PC-3 (cell line): ENCODE results near the gene ULBP2. TPM values are rescaled to one million over a fixed set of nuclear protein-coding genes. Genes with fewer than 3 reads are reported as not detected.
"Not testable (repeated sequence)": the region's sequence is repeated elsewhere in the genome, so short reads cannot be mapped to it uniquely, and the experiment has no call there.

ENCODE experiments used
- ATAC-seq: fragments of 200-7000 bp; cut with Tn5 transposase; 2 replicates; pipeline ENCODE4 v1.9.1; 2020; ENCODE audit warnings: mild to moderate bottlenecking, moderate library complexity
- BruUV-seq: library from RNA; stranded (reverse); fragments of 400-500 nt; replicated peaks from 2 replicates; lab custom pipeline; 2021; lab: Mats Ljungman, UMichigan
- CTCF ChIA-PET: fragments of 300-600 bp; sonication (Branson Sonifier 250); formaldehyde crosslinking; loops from one replicate; lab custom pipeline; 2022; ENCODE audit warnings: antibody characterized with exemption; lab: Charles Lee
- POLR2A ChIA-PET: fragments of 300-600 bp; sonication (Branson Sonifier 250); formaldehyde crosslinking; loops from one replicate; lab custom pipeline; 2022; ENCODE audit warnings: antibody characterized with exemption; ENCODE audit not compliant: unreplicated experiment; lab: Charles Lee
- DNase-seq: peaks from one replicate; pipeline ENCODE4 v3.0.0-alpha.2; 2015
- H2AFZ ChIP-seq: fragments of 300-600 bp; sonication (generic); 2 replicates; pipeline ENCODE4 v1.6.0; 2016; ENCODE audit warnings: antibody characterized with exemption, low read length
- H3F3A ChIP-seq: fragments of 300-600 bp; sonication (generic); one replicate; pipeline ENCODE4 v1.6.0; 2017; ENCODE audit warnings: antibody characterized with exemption, low read length, control low read depth, mild to moderate bottlenecking; ENCODE audit not compliant: unreplicated experiment
- H3K27ac ChIP-seq: fragments of 300-600 bp; sonication (generic); 2 replicates; pipeline ENCODE4 v1.5.1; 2016; ENCODE audit warnings: mild to moderate bottlenecking, low read length
- H3K27me3 ChIP-seq: fragments of 300-600 bp; sonication (generic); 2 replicates; pipeline ENCODE4 v1.6.1; 2016; ENCODE audit warnings: low read length, mixed read lengths
- H3K36me3 ChIP-seq: fragments of 300-600 bp; sonication (generic); 2 replicates; pipeline ENCODE4 v1.6.1; 2016; ENCODE audit warnings: low read depth, mixed run types, low read length, mixed read lengths
- H3K4me1 ChIP-seq: fragments of 300-600 bp; sonication (generic); 2 replicates; pipeline ENCODE4 v1.5.1; 2016; ENCODE audit warnings: low read length; ENCODE audit not compliant: insufficient read depth
- H3K4me2 ChIP-seq: fragments of 300-600 bp; sonication (generic); 2 replicates; pipeline ENCODE4 v1.6.0; 2016; ENCODE audit warnings: low read length
- H3K4me3 ChIP-seq: fragments of 300-600 bp; sonication (generic); 2 replicates; pipeline ENCODE4 v1.5.1; 2016; ENCODE audit warnings: mild to moderate bottlenecking, low read length, mixed read lengths
- H3K79me2 ChIP-seq: fragments of 300-600 bp; sonication (generic); 2 replicates; pipeline ENCODE4 v1.6.1; 2017; ENCODE audit warnings: low read length, mixed read lengths
- H3K9ac ChIP-seq: fragments of 300-600 bp; sonication (generic); 2 replicates; pipeline ENCODE4 v1.6.0; 2016; ENCODE audit warnings: mild to moderate bottlenecking, low read length
- H3K9me2 ChIP-seq: fragments of 300-600 bp; sonication (generic); replicated peaks from 2 replicates; pipeline ENCODE4 v1.6.1; 2016; ENCODE audit warnings: mixed run types, low read length, mixed read lengths
- H3K9me3 ChIP-seq: fragments of 300-600 bp; sonication (generic); 2 replicates; pipeline ENCODE4 v1.6.1; 2016; ENCODE audit warnings: low read length, mixed read lengths
- H4K20me1 ChIP-seq: fragments of 300-600 bp; sonication (generic); 2 replicates; pipeline ENCODE4 v1.6.1; 2016; ENCODE audit warnings: low read length, mixed read lengths
- EZH2 ChIP-seq: fragments of 300-600 bp; sonication (generic); IDR thresholded peaks from one replicate; pipeline ENCODE4 v1.6.1; 2017; ENCODE audit warnings: antibody characterized with exemption, mild to moderate bottlenecking, low read length; ENCODE audit not compliant: unreplicated experiment
- EZH2phosphoT487 ChIP-seq: fragments of 300-600 bp; sonication (generic); IDR thresholded peaks from 2 replicates; pipeline ENCODE4 v1.6.1; 2018; ENCODE audit warnings: mild to moderate bottlenecking, antibody characterized with exemption, low read length, borderline replicate concordance
- intact Hi-C: fragments of 100-400 bp; cut with micrococcal nuclease; formaldehyde crosslinking; loops from 2 replicates; pipeline ENCODE4 v1.9.0; 2023
- total RNA-seq: library from RNA; depleted of rRNA; stranded (reverse); fragments of >200 nt; gene quantifications from 2 replicates; pipeline ENCODE4 v1.2.3, GENCODE V29; 2014
- TF ChIP-seq, protein P1 (sequence below): fragments of 300-600 bp; sonication (generic); conservative IDR thresholded peaks from 2 replicates; pipeline ENCODE4 v1.5.1; 2017; ENCODE audit warnings: antibody characterized with exemption, low read depth, mild to moderate bottlenecking, low read length

ULBP2 gene
- total RNA-seq, 1 experiment from 2014 or later: 8.1 TPM

- H3K9me2 ChIP-seq, DNase-seq, intact Hi-C loops, CTCF ChIA-PET, ATAC-seq, H3K4me3 ChIP-seq, H3K4me1 ChIP-seq, H3K36me3 ChIP-seq, H3K79me2 ChIP-seq, H3F3A ChIP-seq, H2AFZ ChIP-seq, H4K20me1 ChIP-seq, H3K27ac ChIP-seq, BruUV-seq, H3K27me3 ChIP-seq, POLR2A ChIA-PET, H3K4me2 ChIP-seq, H3K9me3 ChIP-seq, H3K9ac ChIP-seq: not testable (repeated sequence)
Observed at GRCh38 chr6:149947533-149947932, 5.7 kb downstream of the ULBP2 start.

- Histone ChIP-seq H3K9me3 (no peaks in the 10 kb centered on the region), H3F3A (no peaks in the 10 kb centered on the region), H3K9me2 (no peaks in the 10 kb centered on the region), H4K20me1 (no peaks in the 10 kb centered on the region), H3K9ac (no peak overlapping the region), H3K4me3 (no peak overlapping the region), H3K27ac (no peak overlapping the region), H3K27me3 (no peaks in the 10 kb centered on the region), H2AFZ (no peak overlapping the region), H3K79me2 (no peaks in the 10 kb centered on the region), H3K4me1 (no peaks in the 10 kb centered on the region), H3K4me2 (no peak overlapping the region), H3K36me3 (no peaks in the 10 kb centered on the region)
- DNase-seq: no peak
- no TSS peak for BruUV-seq
- no peak for ATAC-seq
- TF ChIP-seq EZH2phosphoT487 (no peak), EZH2 (no peak)
- TF ChIP-seq, protein P1, sequence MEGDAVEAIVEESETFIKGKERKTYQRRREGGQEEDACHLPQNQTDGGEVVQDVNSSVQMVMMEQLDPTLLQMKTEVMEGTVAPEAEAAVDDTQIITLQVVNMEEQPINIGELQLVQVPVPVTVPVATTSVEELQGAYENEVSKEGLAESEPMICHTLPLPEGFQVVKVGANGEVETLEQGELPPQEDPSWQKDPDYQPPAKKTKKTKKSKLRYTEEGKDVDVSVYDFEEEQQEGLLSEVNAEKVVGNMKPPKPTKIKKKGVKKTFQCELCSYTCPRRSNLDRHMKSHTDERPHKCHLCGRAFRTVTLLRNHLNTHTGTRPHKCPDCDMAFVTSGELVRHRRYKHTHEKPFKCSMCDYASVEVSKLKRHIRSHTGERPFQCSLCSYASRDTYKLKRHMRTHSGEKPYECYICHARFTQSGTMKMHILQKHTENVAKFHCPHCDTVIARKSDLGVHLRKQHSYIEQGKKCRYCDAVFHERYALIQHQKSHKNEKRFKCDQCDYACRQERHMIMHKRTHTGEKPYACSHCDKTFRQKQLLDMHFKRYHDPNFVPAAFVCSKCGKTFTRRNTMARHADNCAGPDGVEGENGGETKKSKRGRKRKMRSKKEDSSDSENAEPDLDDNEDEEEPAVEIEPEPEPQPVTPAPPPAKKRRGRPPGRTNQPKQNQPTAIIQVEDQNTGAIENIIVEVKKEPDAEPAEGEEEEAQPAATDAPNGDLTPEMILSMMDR: no peak
- intact Hi-C loops: no loop called here
- ChIA-PET POLR2A (no interaction called here), CTCF (no interaction called here)
Observed at GRCh38 chr6:149948011-149948410, 6.2 kb downstream of the ULBP2 start.

DNA sequence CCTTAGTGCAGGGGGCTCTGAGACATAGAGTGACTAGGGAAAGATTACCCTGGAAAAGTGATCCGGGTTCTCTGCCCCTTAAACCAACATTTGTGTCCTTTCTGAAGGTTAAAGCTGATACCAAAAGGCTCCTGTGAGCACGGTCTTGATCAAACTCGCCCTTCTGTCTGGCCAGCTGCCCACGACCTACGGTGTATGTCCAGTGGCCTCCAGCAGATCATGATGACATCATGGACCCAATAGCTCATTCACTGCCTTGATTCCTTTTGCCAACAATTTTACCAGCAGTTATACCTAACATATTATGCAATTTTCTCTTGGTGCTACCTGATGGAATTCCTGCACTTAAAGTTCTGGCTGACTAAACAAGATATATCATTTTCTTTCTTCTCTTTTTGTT lies 6.8 kb downstream of the ULBP2 start:
- H3K4me2 ChIP-seq: no peak overlapping the region
- CTCF ChIA-PET: no interaction called here
- TF ChIP-seq EZH2phosphoT487: no peak
- TF ChIP-seq, protein P1: no peak
- TF ChIP-seq EZH2: no peak
- ATAC-seq (no peak), DNase-seq (no peak)
- BruUV-seq: no TSS peak
- no peaks in the 10 kb centered on the region for H3K4me1 ChIP-seq
- intact Hi-C loops: no loop called here
- no peaks in the 10 kb centered on the region for H4K20me1 ChIP-seq
- no peaks in the 10 kb centered on the region for H3K79me2 ChIP-seq
- POLR2A ChIA-PET: no interaction called here
- H3K9ac ChIP-seq: no peak overlapping the region
- no peaks in the 10 kb centered on the region for H3K9me3 ChIP-seq
- H3K27ac ChIP-seq: no peak overlapping the region
- H3K4me3 ChIP-seq: no peak overlapping the region
- H3K9me2 ChIP-seq: no peaks in the 10 kb centered on the region
- H3K36me3 ChIP-seq: no peaks in the 10 kb centered on the region
- H3K27me3 ChIP-seq: no peaks in the 10 kb centered on the region
- H3F3A ChIP-seq: no peaks in the 10 kb centered on the region
- no peak overlapping the region for H2AFZ ChIP-seq
